Trophoblast cell (in vitro differentiated cells and primary cell): ENCODE results near the gene ARFGAP3.

Experiments used
- DNase-seq, 2 donors: peaks; one replicate each; pipeline ENCODE4 v3.0.0-alpha.2; 2016
- H2AFZ ChIP-seq: 2 replicates; pipeline ENCODE4 v1.6.1; 2013; ENCODE audit warnings: low read length, moderate library complexity, mild to moderate bottlenecking; ENCODE audit not compliant: insufficient read depth, poor library complexity
- H2AK5ac ChIP-seq: 2 replicates; pipeline ENCODE4 v1.6.1; 2013; ENCODE audit warnings: mild to moderate bottlenecking, low read length
- H2BK120ac ChIP-seq: 2 replicates; pipeline ENCODE4 v1.6.1; 2013; ENCODE audit warnings: low read length, mild to moderate bottlenecking, moderate library complexity; ENCODE audit not compliant: insufficient read depth, poor library complexity
- H2BK12ac ChIP-seq: 2 replicates; pipeline ENCODE4 v1.6.1; 2013; ENCODE audit warnings: mild to moderate bottlenecking, low read length, moderate library complexity
- H2BK5ac ChIP-seq: 2 replicates; pipeline ENCODE4 v1.6.1; 2013; ENCODE audit warnings: low read length, low read depth, moderate library complexity, mild to moderate bottlenecking; ENCODE audit not compliant: poor library complexity
- H3K14ac ChIP-seq: 2 replicates; pipeline ENCODE4 v1.6.1; 2013; ENCODE audit warnings: mild to moderate bottlenecking, low read length
- H3K18ac ChIP-seq: 2 replicates; pipeline ENCODE4 v1.6.1; 2013; ENCODE audit warnings: mild to moderate bottlenecking, low read length
- H3K23ac ChIP-seq: 2 replicates; pipeline ENCODE4 v1.6.1; 2013; ENCODE audit warnings: low read length
- H3K27ac ChIP-seq: 2 replicates; pipeline ENCODE4 v1.5.1; 2013; ENCODE audit warnings: low read depth, mild to moderate bottlenecking, inconsistent platforms, low read length, moderate library complexity
- H3K27me3 ChIP-seq: 2 replicates; pipeline ENCODE4 v1.6.1; 2013; ENCODE audit warnings: inconsistent platforms, mild to moderate bottlenecking, low read length, moderate library complexity; ENCODE audit not compliant: insufficient read depth
- H3K36me3 ChIP-seq, 2 experiments: 1 replicate in 1 of 2; 2 replicates in 1 of 2; pipeline ENCODE4 v1.6.1; 2013; ENCODE audit warnings: low read length in 2 of 2, mild to moderate bottlenecking in 2 of 2, moderate library complexity in 1 of 2; ENCODE audit not compliant: insufficient read depth in 2 of 2, control insufficient read depth in 1 of 2
- H3K4ac ChIP-seq: 2 replicates; pipeline ENCODE4 v1.6.1; 2013; ENCODE audit warnings: low read depth, mild to moderate bottlenecking, low read length, moderate library complexity
- H3K4me1 ChIP-seq, 2 experiments: 1 replicate in 1 of 2; 2 replicates in 1 of 2; pipeline ENCODE4 v1.6.1; 2013; ENCODE audit warnings: low read length in 2 of 2, mild to moderate bottlenecking in 2 of 2, moderate library complexity in 1 of 2; ENCODE audit not compliant: insufficient read depth in 2 of 2, control insufficient read depth in 1 of 2
- H3K4me2 ChIP-seq: 2 replicates; pipeline ENCODE4 v1.6.1; 2013; ENCODE audit warnings: inconsistent platforms, mild to moderate bottlenecking, low read length, moderate library complexity
- H3K4me3 ChIP-seq: 2 replicates; pipeline ENCODE4 v1.5.1; 2013; ENCODE audit warnings: mild to moderate bottlenecking, low read depth, low read length, inconsistent platforms
- H3K79me1 ChIP-seq: one replicate; pipeline ENCODE4 v1.6.1; 2013; ENCODE audit warnings: low read length
- H3K79me2 ChIP-seq: 2 replicates; pipeline ENCODE4 v1.6.1; 2013; ENCODE audit warnings: low read length, mild to moderate bottlenecking; ENCODE audit not compliant: control insufficient read depth, insufficient read depth, poor library complexity
- H3K9ac ChIP-seq: 2 replicates; pipeline ENCODE4 v1.6.1; 2013; ENCODE audit warnings: mild to moderate bottlenecking, low read length
- H3K9me3 ChIP-seq: 2 replicates; pipeline ENCODE4 v1.6.1; 2013; ENCODE audit warnings: low read depth, mild to moderate bottlenecking, control low read depth, inconsistent platforms, low read length; ENCODE audit not compliant: insufficient read depth
- H4K12ac ChIP-seq: 2 replicates; pipeline ENCODE4 v1.6.1; 2013; ENCODE audit warnings: low read depth, mild to moderate bottlenecking, low read length, moderate library complexity
- H4K8ac ChIP-seq: 2 replicates; pipeline ENCODE4 v1.6.1; 2013; ENCODE audit warnings: low read depth, mild to moderate bottlenecking, low read length, moderate library complexity
- H4K91ac ChIP-seq: one replicate; pipeline ENCODE4 v1.6.1; 2013; ENCODE audit warnings: low read depth, mild to moderate bottlenecking, low read length, moderate library complexity
- WGBS: extraction: QIAGEN DNeasy Blood & Tissue Kit; methylation state at CpG from one replicate; pipeline ENCODE4 v1.1.7; 2013; ENCODE audit warnings: missing lambda C conversion rate; ENCODE audit not compliant: insufficient read length, insufficient coverage; ENCODE audit errors: extremely low coverage; 5-methylcytosine and 5-hydroxymethylcytosine counted together

The ARFGAP3 gene

DNA sequence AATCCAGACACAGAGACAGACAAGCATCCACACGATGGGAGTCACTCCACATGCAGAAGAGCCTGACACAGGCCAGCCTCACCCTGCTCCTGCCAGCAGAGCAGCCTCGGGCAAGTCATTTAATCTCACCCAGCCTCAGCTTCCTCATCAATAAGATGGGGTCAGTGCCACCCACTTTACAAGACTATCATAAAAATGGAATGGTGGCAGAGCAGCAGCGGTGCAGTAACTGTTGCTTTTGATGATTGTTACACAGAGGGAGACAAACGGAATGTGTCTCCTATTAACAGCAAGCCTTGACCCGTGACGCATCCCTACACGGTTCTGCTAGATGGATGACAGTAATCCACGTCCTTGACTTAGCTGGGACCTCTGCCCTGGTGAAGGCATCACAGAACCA, 26.0 kb upstream of the ARFGAP3 start:
- Histone ChIP-seq H3K4me1 (no peaks in the 10 kb centered on the region), H3K14ac (no peak overlapping the region), H3K4ac (no peak overlapping the region), H4K8ac (no peak overlapping the region), H3K4me3 (no peak overlapping the region), H3K23ac (no peak overlapping the region), H3K27me3 (no peaks in the 10 kb centered on the region), H3K27ac (no peak overlapping the region), H4K12ac (no peak overlapping the region), H3K36me3 (peaks cover 92 to 93% of the 10 kb centered on the region in 2 experiments), H2BK12ac (no peak overlapping the region), H4K91ac (no peak overlapping the region), H3K79me2 (no peaks in the 10 kb centered on the region), H2BK5ac (no peak overlapping the region), H3K9me3 (peaks cover 4% of the 10 kb centered on the region), H3K79me1 (no peaks in the 10 kb centered on the region), H2AFZ (no peak overlapping the region), H3K9ac (no peak overlapping the region), H2BK120ac (no peak overlapping the region), H3K4me2 (no peak overlapping the region), H2AK5ac (no peak overlapping the region), H3K18ac (no peak overlapping the region)
- WGBS, result no CpG with 5 or more reads among the region's 8 CpGs
- DNase-seq, result no peak

DNA sequence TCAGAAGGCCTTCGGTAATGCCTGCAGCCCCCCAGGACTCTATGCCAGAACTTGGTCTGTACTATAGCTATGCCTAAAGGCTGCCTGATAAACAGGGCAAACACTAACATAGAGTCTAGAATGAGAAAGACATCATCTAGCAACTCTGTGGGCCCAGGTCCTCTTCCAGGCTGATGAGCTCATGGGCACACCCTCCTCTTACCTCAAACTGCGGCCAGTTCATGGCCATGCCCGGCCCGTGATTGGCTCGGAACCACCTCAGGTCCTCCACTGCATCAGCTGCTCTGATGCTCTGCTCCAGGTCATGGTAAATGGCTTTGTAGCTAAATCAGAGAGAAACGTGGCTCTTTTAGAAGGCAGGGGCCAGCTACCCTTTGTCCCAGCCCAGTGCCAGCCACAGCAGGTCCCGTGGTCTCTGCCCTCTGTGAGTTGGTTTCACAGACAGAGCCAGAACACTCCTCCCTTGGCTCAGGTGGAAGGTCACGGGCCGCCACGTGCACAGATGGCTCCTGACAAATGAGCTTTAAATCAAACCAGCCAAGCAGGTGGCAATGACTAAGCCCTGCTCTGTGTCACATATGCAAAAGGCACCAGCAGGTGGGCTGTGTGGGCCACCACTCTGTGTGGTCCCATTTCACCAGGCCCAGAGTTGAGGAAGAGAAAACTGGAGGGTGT, 25.0 kb upstream of the ARFGAP3 start:
- no CpG with 5 or more reads among the region's 10 CpGs for WGBS
- no peak overlapping the region for H3K23ac ChIP-seq
- H3K4ac ChIP-seq, result no peak overlapping the region
- H2AFZ ChIP-seq, result no peak overlapping the region
- peaks cover 6% of the 10 kb centered on the region for H3K9me3 ChIP-seq
- H4K12ac ChIP-seq, result no peak overlapping the region
- H3K18ac ChIP-seq, result no peak overlapping the region
- H4K91ac ChIP-seq, result no peak overlapping the region
- H2BK5ac ChIP-seq, result no peak overlapping the region
- H3K4me1 ChIP-seq, result no peaks in the 10 kb centered on the region
- no peak overlapping the region for H3K27ac ChIP-seq
- DNase-seq, result no peak
- H4K8ac ChIP-seq, result no peak overlapping the region
- H2BK120ac ChIP-seq, result no peak overlapping the region
- H3K14ac ChIP-seq, result no peak overlapping the region
- no peaks in the 10 kb centered on the region for H3K79me2 ChIP-seq
- H3K36me3 ChIP-seq, result peaks cover 94 to 95% of the 10 kb centered on the region in 2 experiments
- no peak overlapping the region for H2AK5ac ChIP-seq
- no peak overlapping the region for H2BK12ac ChIP-seq
- H3K9ac ChIP-seq, result no peak overlapping the region
- no peak overlapping the region for H3K4me3 ChIP-seq
- no peaks in the 10 kb centered on the region for H3K27me3 ChIP-seq
- H3K79me1 ChIP-seq, result no peaks in the 10 kb centered on the region
- H3K4me2 ChIP-seq, result no peak overlapping the region

DNA sequence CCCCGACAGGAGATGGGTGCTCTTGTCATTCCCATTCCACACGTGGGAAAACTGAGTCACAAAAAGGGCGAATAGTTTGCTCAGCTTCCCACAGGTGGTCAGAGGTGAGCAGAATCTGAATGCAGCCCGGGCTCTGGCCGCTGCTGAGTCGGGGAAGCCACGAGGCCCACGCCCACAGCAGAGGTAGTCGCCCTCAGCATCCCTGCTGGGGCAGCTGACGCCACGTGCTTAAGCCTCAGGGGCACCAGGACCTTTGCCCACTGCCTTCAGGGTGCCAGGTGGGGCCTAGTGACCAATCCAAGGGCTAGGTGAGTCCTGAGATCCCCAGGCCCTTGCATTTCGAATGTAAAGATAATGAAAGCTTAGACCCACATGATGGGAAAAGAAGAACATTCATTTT, 24.2 kb upstream of the ARFGAP3 start:
- no peak overlapping the region for H3K27ac ChIP-seq
- H3K79me1 ChIP-seq, result no peaks in the 10 kb centered on the region
- no peak overlapping the region for H3K4me2 ChIP-seq
- no peak overlapping the region for H3K14ac ChIP-seq
- no peak overlapping the region for H3K4ac ChIP-seq
- no peak overlapping the region for H2AFZ ChIP-seq
- no peaks in the 10 kb centered on the region for H3K4me1 ChIP-seq
- no peak overlapping the region for H2BK120ac ChIP-seq
- H4K12ac ChIP-seq, result no peak overlapping the region
- no peaks in the 10 kb centered on the region for H3K79me2 ChIP-seq
- no peak overlapping the region for H2BK12ac ChIP-seq
- H4K91ac ChIP-seq, result no peak overlapping the region
- H3K9me3 ChIP-seq, result peaks cover 6% of the 10 kb centered on the region
- no peaks in the 10 kb centered on the region for H3K27me3 ChIP-seq
- H2BK5ac ChIP-seq, result no peak overlapping the region
- H3K23ac ChIP-seq, result no peak overlapping the region
- H3K9ac ChIP-seq, result no peak overlapping the region
- no peak overlapping the region for H2AK5ac ChIP-seq
- peaks cover 94 to 95% of the 10 kb centered on the region in 2 experiments for H3K36me3 ChIP-seq
- no peak for DNase-seq
- no peak overlapping the region for H3K18ac ChIP-seq
- no peak overlapping the region for H4K8ac ChIP-seq
- H3K4me3 ChIP-seq, result no peak overlapping the region
- WGBS, result no CpG with 5 or more reads among the region's 12 CpGs

DNA sequence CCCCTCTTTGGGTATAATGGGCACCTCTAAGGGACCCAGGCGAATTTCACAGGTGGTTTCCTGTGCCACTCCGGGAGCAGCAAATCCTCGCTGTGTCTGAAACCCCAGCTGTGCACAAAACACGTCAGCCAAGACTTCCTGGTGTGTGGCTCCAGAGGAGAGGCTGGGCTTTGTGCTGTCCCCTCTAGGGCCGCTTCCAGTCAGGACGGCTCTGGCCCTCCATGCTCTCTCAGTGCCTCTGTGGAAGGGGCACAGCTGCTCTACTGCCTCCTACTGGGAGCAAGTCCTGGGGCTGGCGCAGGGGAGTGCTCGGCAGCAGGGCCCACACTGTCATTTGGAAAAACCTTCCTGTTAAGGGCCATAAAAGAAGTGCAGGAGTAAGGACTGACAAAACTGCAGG, 23.7 kb upstream of the ARFGAP3 start:
- Histone ChIP-seq H3K4me2 (no peak overlapping the region), H2AK5ac (no peak overlapping the region), H3K27me3 (no peaks in the 10 kb centered on the region), H2BK12ac (no peak overlapping the region), H3K36me3 (peaks cover 97 to 98% of the 10 kb centered on the region in 2 experiments), H3K27ac (no peak overlapping the region), H3K18ac (no peak overlapping the region), H2AFZ (no peak overlapping the region), H3K4ac (no peak overlapping the region), H2BK5ac (no peak overlapping the region), H3K79me2 (no peaks in the 10 kb centered on the region), H2BK120ac (no peak overlapping the region), H3K4me3 (no peak overlapping the region), H3K9me3 (peaks cover 6% of the 10 kb centered on the region), H4K8ac (no peak overlapping the region), H3K14ac (no peak overlapping the region), H3K79me1 (no peaks in the 10 kb centered on the region), H3K23ac (no peak overlapping the region), H4K12ac (no peak overlapping the region), H3K9ac (no peak overlapping the region), H3K4me1 (no peaks in the 10 kb centered on the region), H4K91ac (no peak overlapping the region)
- no CpG with 5 or more reads among the region's 8 CpGs for WGBS
- DNase-seq, result no peak
